Left kidney (tissue), 2 donors: ENCODE results near the gene COL18A1. TPM values are rescaled to one million over a fixed set of nuclear protein-coding genes. Genes with fewer than 3 reads are reported as not detected.

Experiments
- DNase-seq: peaks from one replicate; pipeline ENCODE4 v3.0.0-alpha.2; 2013
- polyA plus RNA-seq: library from polyadenylated mRNA; unstranded; fragments of 120-200 nt; gene quantifications from one replicate; pipeline ENCODE4 v1.2.1, GENCODE V29; 2013; ENCODE audit not compliant: insufficient read length

The COL18A1 gene
- polyA plus RNA-seq, 1 donor, result 104 TPM

GRCh38 chr21:45382697-45382997, 22.3 kb upstream of the COL18A1 start:
- no peak for DNase-seq

GRCh38 chr21:45383111-45383614, 21.8 kb upstream of the COL18A1 start:
- no peak for DNase-seq

- no peak for DNase-seq
Measured at GRCh38 chr21:45383615-45384201, 21.3 kb upstream of the COL18A1 start.

GRCh38 chr21:45384656-45385548, 20.1 kb upstream of the COL18A1 start:
- no peak for DNase-seq

- DNase-seq, result no peak
Measured at GRCh38 chr21:45385549-45386050, 19.4 kb upstream of the COL18A1 start.

GRCh38 chr21:45386336-45386727, 18.6 kb upstream of the COL18A1 start:
- DNase-seq, result no peak

GRCh38 chr21:45386728-45387371, 18.1 kb upstream of the COL18A1 start:
- DNase-seq, result no peak

GRCh38 chr21:45387506-45387905, 17.5 kb upstream of the COL18A1 start:
- no peak for DNase-seq

- no peak for DNase-seq
Measured at GRCh38 chr21:45388011-45388521, 16.9 kb upstream of the COL18A1 start.

GRCh38 chr21:45388611-45389296, 16.2 kb upstream of the COL18A1 start:
- no peak for DNase-seq

GRCh38 chr21:45390121-45390751, 14.7 kb upstream of the COL18A1 start:
- DNase-seq, result no peak

- no peak for DNase-seq
Measured at GRCh38 chr21:45390831-45391742, 13.9 kb upstream of the COL18A1 start.

- no peak for DNase-seq
Measured at GRCh38 chr21:45391743-45392572, 13.0 kb upstream of the COL18A1 start.

- DNase-seq, result no peak
Measured at GRCh38 chr21:45392573-45392971, 12.4 kb upstream of the COL18A1 start.

GRCh38 chr21:45393021-45393420, 11.9 kb upstream of the COL18A1 start:
- DNase-seq, result no peak

- no peak for DNase-seq
Measured at GRCh38 chr21:45393833-45394638, 10.9 kb upstream of the COL18A1 start.

GRCh38 chr21:45396620-45396995, 8.4 kb upstream of the COL18A1 start:
- no peak for DNase-seq

- DNase-seq, result no peak
Measured at GRCh38 chr21:45397381-45397780, 7.6 kb upstream of the COL18A1 start.

- no peak for DNase-seq
Measured at GRCh38 chr21:45401054-45401518, 3.9 kb upstream of the COL18A1 start.
